AG04450 (cell line): Measurements from ENCODE around the gene GIPC3. TPM values are rescaled to one million over a fixed set of nuclear protein-coding genes. Genes with fewer than 3 reads are reported as not detected.
A peak's percentile ranks its signal among the peaks of the same experiment; 100 is the strongest.

ENCODE experiments used
- CTCF ChIA-PET: fragments of 300-600, 350-600 bp; formaldehyde crosslinking; extraction: SDS; loops from one replicate; lab custom pipeline; 2022; ENCODE audit warnings: antibody characterized with exemption, inconsistent platforms; lab: Charles Lee
- POLR2A ChIA-PET: fragments of 350-600 bp; formaldehyde crosslinking; extraction: SDS; loops from one replicate; lab custom pipeline; 2021; ENCODE audit warnings: antibody characterized with exemption, inconsistent platforms; lab: Yijun Ruan, JAX
- DNase-seq: peaks from one replicate; pipeline ENCODE4 v3.0.0-alpha.2; 2011; ENCODE audit warnings: low read depth, low spot score
- H3K27ac ChIP-seq: one replicate; pipeline ENCODE4 v1.5.1; 2012; ENCODE audit warnings: low read depth, low read length, control low read depth
- H3K27me3 ChIP-seq: one replicate; pipeline ENCODE4 v1.6.0; 2012; ENCODE audit warnings: low read length; ENCODE audit not compliant: control insufficient read depth, insufficient read depth
- H3K4me3 ChIP-seq: 2 replicates; pipeline ENCODE4 v1.5.1; 2011; ENCODE audit warnings: mild to moderate bottlenecking, low read depth, low read length, control low read depth
- H3K9me3 ChIP-seq: 2 replicates; pipeline ENCODE4 v1.5.1; 2012; ENCODE audit warnings: low read length; ENCODE audit not compliant: control insufficient read depth, insufficient read depth
- CTCF ChIP-seq: IDR thresholded peaks from 2 replicates; pipeline ENCODE4 v1.5.1; 2011; ENCODE audit warnings: low read depth, low read length, control low read depth, inconsistent platforms
- polyA plus RNA-seq: library from polyadenylated mRNA; depleted of rRNA; stranded (reverse); fragments of >200 nt; gene quantifications from 2 replicates; pipeline ENCODE4 v1.2.3, GENCODE V29; 2011

Gene GIPC3
- polyA plus RNA-seq, 1 experiment, result 0.30 TPM

- Histone ChIP-seq H3K27me3 (peaks cover 8% of the 10 kb centered on the region), H3K9me3 (peaks cover 17% of the 10 kb centered on the region), H3K27ac (no peak overlapping the region), H3K4me3 (no peak overlapping the region)
- TF ChIP-seq CTCF, result peak; percentile 53
- POLR2A ChIA-PET, result no interaction called here
- DNase-seq, result no peak
- CTCF ChIA-PET, result interaction anchor here (0.6 to 1.4 kb wide), 3 partner anchors 22 to 1125 kb away, joined by 3 read pairs; no protein-coding TSS in a partner anchor
Measured at GRCh38 chr19:3586127-3586626, 899 bp downstream of the GIPC3 start.

- DNase-seq, result no peak
- ChIA-PET CTCF (interaction anchor here (0.6 to 1.4 kb wide), 3 partner anchors 21 to 1126 kb away, joined by 3 read pairs; no protein-coding TSS in a partner anchor), POLR2A (no interaction called here)
- Histone ChIP-seq H3K27ac (no peak overlapping the region), H3K4me3 (no peak overlapping the region), H3K9me3 (peaks cover 20% of the 10 kb centered on the region), H3K27me3 (peaks cover 8% of the 10 kb centered on the region)
- TF ChIP-seq CTCF, result no peak
Measured at GRCh38 chr19:3586707-3587346, 1.5 kb downstream of the GIPC3 start.

GRCh38 chr19:3589439-3589838 lies 4.2 kb downstream of the GIPC3 start:
- no peak for DNase-seq
- H3K27ac ChIP-seq, result no peak overlapping the region
- no peak for TF ChIP-seq CTCF
- peaks cover 8% of the 10 kb centered on the region for H3K27me3 ChIP-seq
- CTCF ChIA-PET, result no interaction called here
- POLR2A ChIA-PET, result no interaction called here
- no peak overlapping the region for H3K4me3 ChIP-seq
- H3K9me3 ChIP-seq, result peaks cover 25% of the 10 kb centered on the region

GRCh38 chr19:3589949-3590348 lies 4.7 kb downstream of the GIPC3 start:
- DNase-seq, result no peak
- Histone ChIP-seq H3K9me3 (peaks cover 25% of the 10 kb centered on the region), H3K27me3 (peaks cover 8% of the 10 kb centered on the region), H3K27ac (no peak overlapping the region), H3K4me3 (no peak overlapping the region)
- TF ChIP-seq CTCF, result no peak
- ChIA-PET CTCF (no interaction called here), POLR2A (interaction anchor here (0.7 kb wide), 1 partner anchor 45 kb away, joined by 3 read pairs; no protein-coding TSS in a partner anchor)

- H3K4me3 ChIP-seq, result no peak overlapping the region
- POLR2A ChIA-PET, result interaction anchor here (0.6 kb wide), 1 partner anchor 8 kb away, joined by 3 read pairs; no protein-coding TSS in a partner anchor
- no peak for DNase-seq
- H3K27ac ChIP-seq, result no peak overlapping the region
- CTCF ChIA-PET, result interaction anchor here (1.2 kb wide), 1 partner anchor 549 kb away, joined by 3 read pairs; no protein-coding TSS in a partner anchor
- no peaks in the 10 kb centered on the region for H3K27me3 ChIP-seq
- no peak for TF ChIP-seq CTCF
- peaks cover 25% of the 10 kb centered on the region for H3K9me3 ChIP-seq
Measured at GRCh38 chr19:3590991-3591659, 5.8 kb downstream of the GIPC3 start.
